Measurements from ENCODE around the gene QRICH1. TPM values are rescaled to one million over a fixed set of nuclear protein-coding genes. Genes with fewer than 3 reads are reported as not detected.

The QRICH1 gene
- total RNA-seq, 2 experiments from 2014 or later = 111 to 132 TPM

DNA sequence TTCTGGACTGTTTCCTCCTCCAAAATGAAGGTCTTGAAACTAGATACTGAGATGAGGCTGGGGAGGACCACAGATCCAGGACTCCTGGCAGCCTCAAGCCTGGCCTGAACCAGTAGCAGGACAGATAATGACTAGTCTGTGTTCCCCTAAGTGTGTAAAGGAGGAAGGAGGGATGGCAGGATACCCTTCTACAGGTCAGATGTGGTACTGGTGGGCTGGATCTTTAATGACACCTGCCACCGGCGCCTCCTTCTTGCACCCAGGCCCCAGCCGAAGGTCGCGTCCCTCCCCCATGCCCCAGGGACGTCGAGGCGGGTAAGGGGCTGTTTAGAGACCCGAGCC, 26.2 kb upstream of the QRICH1 start:
- Histone ChIP-seq H3K9me2 (ENCODE audit: insufficient read depth, low read length) (no peaks in the 10 kb centered on the region), H3K27ac (ENCODE audit: low read depth, low read length, poor library complexity, severe bottlenecking) (peak overlapping the region; percentile 83), H2AFZ (ENCODE audit: low read length) (peak overlapping the region; percentile 70; the same call in 1 of the 2 replicates), H3K79me2 (ENCODE audit: insufficient read depth, low read depth, low read length) (peaks cover 18% of the 10 kb centered on the region), H3K9me3 (ENCODE audit: low read length) (no peaks in the 10 kb centered on the region), H3K4me3 (ENCODE audit: low read depth, low read length, poor library complexity, severe bottlenecking) (peak overlapping the region; percentile 97), H4K20me1 (ENCODE audit: insufficient read depth, low read length) (no peaks in the 10 kb centered on the region), H3K36me3 (ENCODE audit: insufficient read depth, low read length) (peaks cover 40% of the 10 kb centered on the region), H3K4me1 (ENCODE audit: insufficient read depth, low read length, poor library complexity, severe bottlenecking) (peaks cover 22% of the 10 kb centered on the region), H3K4me2 (ENCODE audit: low read length) (peak overlapping the region; percentile 95)
- intact Hi-C loops (cut with micrococcal nuclease; ENCODE audit: unreplicated experiment) = no loop called here
- POLR2A ChIA-PET = interaction anchor here (1.0 to 1.6 kb wide), 2 partner anchors 26 to 36 kb away, joined by 3 to 8 read pairs; partner anchors contain the start of gene QRICH1
- TF ChIP-seq, protein P1, sequence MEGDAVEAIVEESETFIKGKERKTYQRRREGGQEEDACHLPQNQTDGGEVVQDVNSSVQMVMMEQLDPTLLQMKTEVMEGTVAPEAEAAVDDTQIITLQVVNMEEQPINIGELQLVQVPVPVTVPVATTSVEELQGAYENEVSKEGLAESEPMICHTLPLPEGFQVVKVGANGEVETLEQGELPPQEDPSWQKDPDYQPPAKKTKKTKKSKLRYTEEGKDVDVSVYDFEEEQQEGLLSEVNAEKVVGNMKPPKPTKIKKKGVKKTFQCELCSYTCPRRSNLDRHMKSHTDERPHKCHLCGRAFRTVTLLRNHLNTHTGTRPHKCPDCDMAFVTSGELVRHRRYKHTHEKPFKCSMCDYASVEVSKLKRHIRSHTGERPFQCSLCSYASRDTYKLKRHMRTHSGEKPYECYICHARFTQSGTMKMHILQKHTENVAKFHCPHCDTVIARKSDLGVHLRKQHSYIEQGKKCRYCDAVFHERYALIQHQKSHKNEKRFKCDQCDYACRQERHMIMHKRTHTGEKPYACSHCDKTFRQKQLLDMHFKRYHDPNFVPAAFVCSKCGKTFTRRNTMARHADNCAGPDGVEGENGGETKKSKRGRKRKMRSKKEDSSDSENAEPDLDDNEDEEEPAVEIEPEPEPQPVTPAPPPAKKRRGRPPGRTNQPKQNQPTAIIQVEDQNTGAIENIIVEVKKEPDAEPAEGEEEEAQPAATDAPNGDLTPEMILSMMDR (conservative IDR thresholded peaks at IDR 0.05; ENCODE audit: low read length) = no peak
- TF ChIP-seq EZH2phosphoT487 (IDR thresholded peaks at IDR 0.05; ENCODE audit: borderline replicate concordance, low read depth, low read length) = no peak
- no TSS peak for BruUV-seq (replicated peaks)
- CTCF ChIA-PET (ENCODE audit: unreplicated experiment) = no interaction called here
- peak; percentile 31 for DNase-seq (ENCODE audit: low spot score)

DNA sequence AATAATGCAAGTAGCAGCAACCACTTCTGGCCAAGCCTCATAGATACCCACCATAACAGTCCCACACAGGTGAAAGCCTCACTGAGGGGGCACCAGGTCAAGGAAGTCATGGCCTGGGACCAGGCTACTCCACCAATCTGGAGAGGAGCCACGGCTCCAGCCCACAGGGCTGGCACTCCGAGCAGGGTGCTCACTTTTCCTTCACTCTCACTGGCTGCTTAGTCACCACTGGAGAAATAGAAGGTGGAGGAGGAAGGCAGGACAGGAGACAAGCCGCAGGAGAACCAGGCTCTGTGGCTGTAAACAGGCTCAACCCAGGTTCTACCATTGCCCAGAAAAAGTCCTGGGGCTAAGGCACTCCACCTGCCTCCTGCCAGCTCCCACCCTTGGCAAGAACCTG, 25.6 kb upstream of the QRICH1 start:
- TF ChIP-seq, protein P1 (conservative IDR thresholded peaks at IDR 0.05; ENCODE audit: low read length) = no peak
- no peak for TF ChIP-seq EZH2phosphoT487 (IDR thresholded peaks at IDR 0.05; ENCODE audit: borderline replicate concordance, low read depth, low read length)
- no peaks in the 10 kb centered on the region for H3K9me3 ChIP-seq (ENCODE audit: low read length)
- H3K4me1 ChIP-seq (ENCODE audit: insufficient read depth, low read length, poor library complexity, severe bottlenecking) = peaks cover 22% of the 10 kb centered on the region
- POLR2A ChIA-PET = interaction anchor here (0.6 kb wide), 1 partner anchor 170 kb away, joined by 3 read pairs; no protein-coding TSS in a partner anchor
- peak overlapping the region; percentile 95 for H3K4me2 ChIP-seq (ENCODE audit: low read length)
- no peaks in the 10 kb centered on the region for H4K20me1 ChIP-seq (ENCODE audit: insufficient read depth, low read length)
- H3K4me3 ChIP-seq (ENCODE audit: low read depth, low read length, poor library complexity, severe bottlenecking) = peak overlapping the region; percentile 97
- no peak for DNase-seq (ENCODE audit: low spot score)
- peaks cover 18% of the 10 kb centered on the region for H3K79me2 ChIP-seq (ENCODE audit: insufficient read depth, low read depth, low read length)
- CTCF ChIA-PET (ENCODE audit: unreplicated experiment) = no interaction called here
- no peak overlapping the region for H2AFZ ChIP-seq (ENCODE audit: low read length)
- BruUV-seq (replicated peaks) = no TSS peak
- intact Hi-C loops (cut with micrococcal nuclease; ENCODE audit: unreplicated experiment) = no loop called here
- peak overlapping the region; percentile 83 for H3K27ac ChIP-seq (ENCODE audit: low read depth, low read length, poor library complexity, severe bottlenecking)
- H3K9me2 ChIP-seq (ENCODE audit: insufficient read depth, low read length) = no peaks in the 10 kb centered on the region
- peaks cover 46% of the 10 kb centered on the region for H3K36me3 ChIP-seq (ENCODE audit: insufficient read depth, low read length)

DNA sequence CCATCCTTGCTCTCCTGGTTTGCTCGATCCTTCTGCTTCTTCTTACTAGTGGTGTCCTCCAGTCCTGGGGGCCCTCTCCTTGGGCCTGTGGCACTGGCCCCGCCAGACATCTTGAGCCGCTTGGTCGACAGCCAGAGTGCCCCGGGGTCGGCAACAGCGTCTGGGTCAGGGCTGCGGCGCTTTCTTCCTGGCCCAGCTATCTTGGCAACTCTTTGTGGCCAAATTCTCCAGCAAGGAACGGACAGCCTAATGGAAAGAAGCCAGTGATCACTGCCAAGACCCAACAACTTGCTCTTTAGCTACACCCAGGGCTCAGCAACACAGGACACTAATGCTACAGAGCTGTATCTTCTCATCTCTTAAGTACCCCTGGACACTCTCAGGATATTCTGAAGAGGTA, 25.2 kb upstream of the QRICH1 start:
- peaks cover 50% of the 10 kb centered on the region for H3K36me3 ChIP-seq (ENCODE audit: insufficient read depth, low read length)
- TF ChIP-seq, protein P1 (conservative IDR thresholded peaks at IDR 0.05; ENCODE audit: low read length) = no peak
- no peak for TF ChIP-seq EZH2phosphoT487 (IDR thresholded peaks at IDR 0.05; ENCODE audit: borderline replicate concordance, low read depth, low read length)
- H3K79me2 ChIP-seq (ENCODE audit: insufficient read depth, low read depth, low read length) = peaks cover 18% of the 10 kb centered on the region
- peak overlapping the region; percentile 95 for H3K4me2 ChIP-seq (ENCODE audit: low read length)
- H3K9me2 ChIP-seq (ENCODE audit: insufficient read depth, low read length) = no peaks in the 10 kb centered on the region
- H3K9me3 ChIP-seq (ENCODE audit: low read length) = no peaks in the 10 kb centered on the region
- no peak overlapping the region for H3K27ac ChIP-seq (ENCODE audit: low read depth, low read length, poor library complexity, severe bottlenecking)
- no peak for DNase-seq (ENCODE audit: low spot score)
- H2AFZ ChIP-seq (ENCODE audit: low read length) = no peak overlapping the region
- ChIA-PET POLR2A (interaction anchor here (0.5 to 0.6 kb wide), 2 partner anchors 15 to 169 kb away, joined by 3 to 6 read pairs; no protein-coding TSS in a partner anchor), CTCF (ENCODE audit: unreplicated experiment) (no interaction called here)
- intact Hi-C loops (cut with micrococcal nuclease; ENCODE audit: unreplicated experiment) = no loop called here
- H4K20me1 ChIP-seq (ENCODE audit: insufficient read depth, low read length) = no peaks in the 10 kb centered on the region
- H3K4me3 ChIP-seq (ENCODE audit: low read depth, low read length, poor library complexity, severe bottlenecking) = peak overlapping the region; percentile 97
- no TSS peak for BruUV-seq (replicated peaks)
- peaks cover 22% of the 10 kb centered on the region for H3K4me1 ChIP-seq (ENCODE audit: insufficient read depth, low read length, poor library complexity, severe bottlenecking)
